COLO668 (cell line): ENCODE results near the gene KDSR.

ENCODE experiments used
- DNase-seq: peaks from one replicate; lab custom pipeline; 2025; ENCODE audit not compliant: unreplicated experiment; lab: John Stamatoyannopoulos, UW

Gene KDSR

DNA sequence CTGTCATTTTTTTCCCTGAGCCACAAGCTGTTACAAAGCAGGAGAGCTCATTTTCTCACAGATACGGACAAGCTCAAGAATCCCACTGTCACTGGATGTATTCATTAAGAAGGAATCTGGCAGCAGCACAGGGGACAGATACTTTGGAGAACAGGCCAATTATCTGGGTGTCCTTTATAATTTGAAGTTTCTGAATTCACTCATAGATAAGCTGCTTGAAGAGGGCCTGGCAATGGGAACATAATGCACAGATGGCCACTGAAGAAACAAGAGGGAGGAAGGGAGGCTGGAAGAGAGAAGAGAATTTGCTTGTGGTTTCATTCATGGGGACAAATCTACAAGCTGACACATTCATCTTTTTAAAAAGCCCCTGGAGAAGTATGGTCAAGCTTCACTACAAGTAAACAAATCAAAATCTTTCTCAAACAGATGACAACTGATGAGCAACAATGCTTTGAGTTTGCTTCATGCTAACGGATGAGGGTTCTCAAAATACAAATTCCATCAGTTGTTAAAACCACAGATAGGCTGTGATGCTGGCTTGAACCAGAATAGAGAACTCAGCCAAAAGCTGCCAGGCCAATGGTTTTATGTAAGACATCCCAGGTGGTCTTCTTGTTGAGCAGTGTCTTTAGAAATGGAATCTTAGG lies 59.3 kb downstream of the KDSR start:
- DNase-seq, result no peak

DNA sequence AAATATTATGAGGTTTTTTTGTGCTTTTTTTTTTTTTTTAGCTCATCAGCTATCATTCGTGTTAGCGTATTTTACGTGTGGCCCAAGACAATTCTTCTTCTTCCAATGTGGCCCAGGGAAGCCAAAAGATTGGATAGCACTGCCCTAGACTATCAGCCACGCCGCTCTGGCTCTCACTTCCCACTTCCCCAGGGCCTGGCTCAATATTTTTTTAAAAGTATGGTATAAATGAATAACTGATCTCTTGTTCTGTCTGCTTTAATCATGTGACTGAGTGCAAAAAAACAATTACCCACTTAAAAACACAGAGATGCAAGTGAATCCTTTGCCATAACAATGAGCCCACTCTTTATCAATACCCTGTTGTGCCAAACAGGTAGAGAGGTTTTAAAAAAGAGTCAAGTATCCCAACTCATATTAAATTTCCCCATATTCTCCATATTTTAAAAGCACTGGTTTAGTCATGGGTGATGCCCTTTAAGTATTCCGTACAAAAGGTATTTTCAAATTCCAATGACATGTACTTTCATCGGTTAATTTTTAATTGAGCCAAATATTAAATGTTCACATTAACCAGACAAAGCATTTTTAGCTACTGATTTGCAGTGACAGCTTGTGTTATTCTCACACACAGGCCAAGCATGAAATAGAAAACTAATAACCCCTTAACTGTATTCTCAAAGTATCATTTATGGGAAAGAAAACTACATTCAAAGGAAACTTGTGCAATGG lies 60.0 kb downstream of the KDSR start:
- DNase-seq, result no peak

DNA sequence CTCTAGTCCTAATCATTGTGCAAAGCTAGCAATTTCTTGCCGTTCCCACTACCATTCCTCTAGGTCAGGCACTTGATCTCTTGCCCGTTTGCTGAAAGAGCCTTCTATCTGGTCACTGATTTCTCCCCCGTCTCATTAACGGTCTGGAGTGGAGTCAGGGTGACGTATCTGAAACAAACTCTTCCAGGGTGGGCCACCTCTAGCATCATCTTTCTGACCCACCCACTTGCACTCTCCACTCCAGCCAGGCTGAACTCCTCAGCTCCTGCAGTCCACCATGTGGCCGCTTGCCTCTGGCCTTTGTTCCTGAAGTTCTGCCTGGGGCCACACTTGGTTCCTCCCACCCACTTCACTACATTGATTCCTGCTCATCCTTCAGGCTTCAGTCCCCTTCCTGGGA lies 60.8 kb downstream of the KDSR start:
- no peak for DNase-seq

DNA sequence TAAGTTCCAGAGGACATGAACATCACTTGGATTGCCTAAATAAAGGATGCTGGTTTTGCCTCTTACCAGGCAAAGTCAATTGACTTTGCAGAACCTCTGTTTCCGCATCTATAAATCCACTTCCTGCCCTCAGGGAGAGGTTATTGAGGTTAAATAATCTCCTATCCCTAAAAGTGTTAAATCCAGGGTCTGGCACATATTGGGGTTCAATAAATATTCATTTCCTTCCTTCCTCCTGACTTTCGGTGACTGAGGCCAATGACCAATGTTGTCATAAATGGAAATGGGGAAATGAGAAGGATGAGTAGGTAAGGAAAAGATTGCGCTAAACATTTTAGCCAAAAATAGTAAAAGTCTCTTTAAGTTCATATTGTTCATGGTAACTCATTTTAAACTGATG lies 63.5 kb downstream of the KDSR start:
- DNase-seq, result no peak

DNA sequence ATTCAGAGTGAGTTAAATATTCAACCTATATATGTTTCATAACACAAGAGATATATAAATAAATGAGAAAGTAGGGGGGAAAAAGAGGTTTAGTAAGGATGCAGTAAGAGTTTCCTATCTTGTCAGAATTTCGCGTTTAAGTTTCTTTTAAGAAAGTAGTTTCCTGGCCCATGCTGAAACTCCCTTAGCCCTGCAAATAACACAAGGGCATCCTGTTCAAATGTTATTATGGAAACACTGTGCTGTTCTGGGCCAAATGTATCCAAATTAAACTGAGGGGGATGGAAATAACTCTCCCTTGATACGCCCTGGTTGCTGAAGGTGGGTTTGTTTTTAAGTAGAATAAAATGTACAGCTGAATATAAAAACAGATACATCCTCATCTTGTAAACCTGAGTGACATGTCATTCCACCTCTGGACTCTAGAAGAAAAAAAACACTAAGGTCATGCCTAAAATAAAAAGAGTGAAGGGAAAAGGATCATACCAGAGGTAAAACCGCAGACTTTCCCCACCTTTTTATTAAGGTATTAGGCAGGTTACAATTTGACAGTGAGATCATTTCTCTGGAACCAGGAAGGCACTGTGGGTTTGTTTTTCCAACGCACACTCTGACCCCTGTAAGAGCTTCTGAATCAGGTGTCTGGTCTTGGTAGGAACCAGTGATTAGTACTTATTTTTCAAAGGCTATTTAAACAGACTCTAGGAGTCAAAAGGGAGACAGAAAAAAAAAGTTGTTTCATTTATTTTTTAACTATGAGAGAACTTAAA lies 64.2 kb downstream of the KDSR start:
- DNase-seq, result no peak

DNA sequence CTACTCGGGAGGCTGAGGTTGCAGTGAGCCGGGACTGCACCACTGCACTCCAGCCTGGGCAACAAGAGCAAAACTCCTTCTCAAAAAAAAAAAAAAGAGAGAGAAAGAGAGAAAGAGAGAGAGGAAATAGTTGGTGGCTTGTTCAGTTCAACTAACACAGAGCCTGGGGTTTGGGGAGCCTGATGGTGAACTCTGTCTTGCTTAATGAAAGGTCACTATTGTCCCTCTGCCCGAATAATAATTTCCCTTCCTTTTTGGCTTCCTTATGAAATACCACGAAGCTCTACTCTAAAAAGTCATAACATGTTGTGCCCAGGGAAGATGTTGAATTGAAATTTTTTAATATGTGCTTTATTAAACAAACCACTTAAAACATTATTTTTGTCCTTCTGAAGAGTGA lies 64.8 kb downstream of the KDSR start:
- DNase-seq, result no peak

DNA sequence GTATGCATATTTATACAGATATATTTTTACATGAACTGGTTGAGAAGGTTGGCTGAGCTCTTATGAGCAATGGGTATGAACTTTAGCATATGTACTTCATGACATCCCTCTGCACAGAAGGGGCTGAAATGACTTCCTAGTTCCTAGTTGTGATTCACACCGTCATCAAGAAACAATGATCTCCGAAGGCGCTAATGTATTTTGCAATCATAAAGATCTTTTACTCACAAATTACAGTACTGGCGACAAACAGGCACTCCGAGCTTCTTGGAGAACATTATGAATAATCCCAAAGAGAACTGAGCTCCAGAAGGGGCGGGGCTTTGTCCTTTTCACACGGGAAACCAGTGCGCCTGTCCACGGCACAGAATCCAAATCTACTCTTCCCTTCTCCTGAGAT lies 65.6 kb downstream of the KDSR start:
- no peak for DNase-seq

DNA sequence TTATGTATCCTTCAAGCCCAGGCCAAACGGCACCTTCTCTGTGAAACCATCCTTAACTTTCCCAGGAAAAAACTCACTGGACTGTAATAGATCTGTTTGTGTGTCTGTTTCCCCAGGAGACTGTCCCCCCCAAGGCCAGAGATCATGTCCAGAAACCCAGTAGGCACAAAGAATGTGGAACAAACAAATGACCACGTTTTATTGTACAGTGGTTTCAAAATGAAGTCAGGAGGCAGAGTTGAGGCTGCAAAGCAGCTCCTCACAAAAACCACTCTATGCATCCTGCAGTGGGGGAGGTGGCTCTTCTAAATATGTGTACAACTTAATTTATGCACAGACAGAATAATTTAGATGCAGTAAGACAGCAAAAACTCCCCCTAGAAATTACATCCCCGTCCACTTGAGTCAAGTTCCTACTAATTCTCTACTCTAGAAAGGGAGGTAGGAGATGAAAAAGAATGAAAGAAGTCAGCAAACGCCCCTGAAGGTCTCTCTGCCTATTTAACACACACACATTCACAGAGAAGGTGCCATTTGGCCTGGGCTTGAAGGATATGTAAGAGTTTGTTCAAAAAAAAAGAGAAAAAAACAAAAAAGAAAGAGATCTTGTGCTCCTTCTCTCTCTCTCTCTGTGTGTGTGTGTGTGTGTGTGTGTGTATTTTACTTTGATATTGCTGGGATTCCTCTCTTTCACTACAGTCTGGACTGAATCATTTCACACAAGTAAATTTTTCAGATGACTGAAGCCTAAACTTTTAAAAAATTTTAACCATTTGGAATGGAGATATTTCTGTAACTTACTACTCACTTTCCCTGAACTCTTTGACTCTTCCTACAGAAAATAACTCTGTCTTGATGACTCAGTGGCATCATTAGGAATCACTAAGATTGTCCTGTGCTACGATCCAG lies 66.9 kb downstream of the KDSR start:
- no peak for DNase-seq

DNA sequence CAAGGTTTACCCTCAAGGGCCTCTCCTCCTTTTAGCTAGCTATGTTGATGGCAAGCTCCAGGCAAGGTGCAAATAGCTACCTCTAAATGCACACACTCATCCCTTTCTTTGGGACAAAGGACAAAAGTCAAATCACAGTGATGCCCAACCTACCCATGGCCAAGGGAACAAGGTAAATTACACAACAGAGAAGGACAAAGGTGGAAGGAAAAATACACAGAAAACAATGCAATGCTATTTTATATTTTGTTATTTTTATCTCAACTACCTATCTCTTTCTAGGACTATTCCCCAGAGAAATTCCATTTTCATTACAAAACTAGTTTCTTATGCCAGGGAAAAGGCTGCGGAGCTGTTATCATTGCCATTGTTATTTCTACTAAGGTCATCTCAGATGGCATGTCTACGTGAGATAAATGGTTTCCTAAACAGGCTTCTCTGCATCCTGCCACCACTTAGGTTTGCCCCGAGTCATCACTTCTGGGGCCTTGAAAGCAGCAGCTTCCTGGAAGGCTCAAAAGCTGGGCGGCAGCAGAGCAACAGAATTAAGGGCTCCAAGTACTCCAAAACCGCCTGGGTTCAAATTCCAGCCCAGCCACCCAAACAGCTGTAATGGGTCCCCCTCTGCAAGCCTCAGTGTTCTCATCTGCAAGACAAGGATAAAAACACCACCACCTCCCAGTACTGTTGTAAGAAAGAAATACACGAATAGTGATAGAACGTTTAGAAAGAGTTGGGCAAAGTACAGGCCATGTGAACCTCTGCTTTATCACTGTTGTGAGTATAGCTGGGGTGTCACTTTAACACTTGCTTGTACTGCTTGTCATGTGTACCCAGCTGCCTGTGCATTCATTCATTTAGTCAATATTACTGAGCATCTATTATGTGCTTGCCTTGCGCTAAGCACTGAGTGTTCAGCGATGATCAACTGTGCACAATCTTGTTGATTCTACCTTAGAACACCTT lies 68.3 kb downstream of the KDSR start:
- no peak for DNase-seq

DNA sequence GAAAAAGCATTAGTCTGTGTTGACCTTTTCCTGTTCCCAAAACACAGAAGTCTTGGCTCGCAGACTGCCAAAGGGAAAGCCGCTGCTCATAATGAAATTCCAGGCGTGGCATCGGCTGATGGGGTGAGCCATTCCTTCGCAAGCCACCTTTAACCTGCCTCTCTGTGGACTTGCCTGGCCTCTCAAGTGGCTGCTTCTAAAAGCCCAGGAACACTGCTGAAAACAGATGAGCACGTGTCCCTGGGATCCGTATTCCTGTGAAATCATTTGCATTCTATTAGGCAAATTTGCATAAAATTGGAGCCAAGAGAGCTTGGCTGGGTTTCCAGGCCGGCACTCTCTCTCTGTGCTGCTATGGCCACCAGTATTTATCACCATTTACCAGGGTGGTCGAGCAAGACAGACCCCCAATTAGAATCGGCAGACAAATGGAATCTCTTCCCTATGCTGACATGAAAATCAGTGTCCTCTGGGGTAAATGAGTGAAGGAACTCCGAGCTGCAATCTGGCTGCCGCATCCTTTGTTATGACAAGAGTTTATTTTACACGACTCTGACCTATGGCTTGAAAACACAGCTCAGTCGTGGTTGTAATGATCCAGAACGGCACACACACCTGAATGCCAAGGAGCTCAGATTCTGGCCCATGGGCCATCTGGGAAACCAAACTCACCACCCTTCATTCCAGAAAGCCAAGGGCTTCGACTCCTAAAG lies 69.2 kb downstream of the KDSR start:
- no peak for DNase-seq

DNA sequence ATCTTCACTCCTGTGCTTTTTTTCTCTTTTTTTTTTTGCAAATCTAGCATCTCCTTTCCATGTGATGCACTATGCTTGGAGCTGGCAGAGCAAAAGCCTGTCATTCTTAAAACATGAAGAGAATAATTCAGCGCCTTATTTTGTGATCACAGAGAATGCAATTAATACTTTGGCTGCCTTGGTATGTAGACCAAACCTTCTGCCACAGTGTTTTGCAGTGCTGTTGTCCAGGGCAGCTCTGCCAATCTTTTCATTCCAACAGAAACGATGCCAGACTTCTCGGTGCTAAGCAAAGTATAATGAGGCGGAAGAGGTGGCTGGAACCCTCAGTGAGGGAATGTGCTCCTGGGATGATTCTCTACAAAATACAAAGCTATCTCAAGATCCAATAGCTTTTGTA lies 73.1 kb downstream of the KDSR start:
- DNase-seq, result no peak

DNA sequence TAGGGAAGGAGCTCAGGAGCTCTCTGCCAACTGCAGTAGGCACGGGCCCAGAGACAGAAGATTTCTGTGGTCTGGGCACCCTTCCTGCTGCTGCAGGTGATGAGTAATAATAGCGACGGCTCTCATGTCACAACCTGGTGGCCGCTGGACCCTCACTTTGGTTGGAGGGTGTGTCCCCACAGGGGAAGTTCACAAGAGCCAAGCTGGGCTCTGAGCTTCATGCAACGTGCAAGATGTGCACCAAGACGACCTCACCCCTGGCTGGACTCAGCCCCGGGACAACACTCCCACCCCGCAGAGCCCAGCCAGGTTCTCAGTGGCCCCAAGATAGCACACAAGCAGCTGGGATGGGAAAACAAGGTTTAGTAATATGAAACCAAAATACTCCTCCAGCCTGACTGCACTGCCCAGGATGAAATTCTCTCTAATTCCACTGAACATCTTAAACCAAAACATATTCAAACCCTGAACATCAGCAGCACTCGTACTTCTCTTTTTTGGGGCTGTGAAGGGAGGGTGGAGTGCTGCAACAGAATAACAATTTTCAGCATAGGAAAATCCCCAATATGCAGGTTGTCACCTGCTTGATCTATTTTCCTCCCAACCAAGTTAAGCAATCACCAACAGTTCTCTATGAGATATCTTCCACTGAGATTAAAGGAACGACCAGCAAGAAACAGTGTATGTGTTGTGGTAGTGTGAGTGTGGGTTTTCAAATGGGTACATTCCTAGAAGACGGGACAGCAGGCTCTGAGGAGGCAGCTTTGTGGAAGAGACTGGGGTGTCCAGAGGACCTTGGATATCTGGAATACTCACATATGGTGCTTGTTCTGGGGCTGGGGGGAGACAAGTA lies 73.9 kb downstream of the KDSR start:
- DNase-seq, result no peak

DNA sequence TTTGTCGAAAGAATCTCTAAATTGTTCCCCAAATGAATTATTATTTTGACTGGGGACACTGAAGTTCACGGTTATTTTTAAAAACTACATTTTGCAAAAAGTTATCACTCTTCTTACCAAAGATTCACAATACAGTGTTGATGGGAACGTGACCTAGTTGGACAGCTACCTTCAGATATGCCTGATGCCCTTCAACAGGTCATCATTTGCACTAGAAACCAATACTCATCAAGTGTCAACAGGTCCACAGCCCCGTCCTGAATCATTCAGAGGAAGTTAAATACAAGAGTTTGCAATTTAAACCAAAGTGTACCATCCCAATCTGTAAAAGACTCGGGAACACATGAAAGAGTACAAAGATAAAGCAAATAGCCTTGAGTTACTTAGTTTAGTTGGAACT lies 75.7 kb downstream of the KDSR start:
- DNase-seq, result no peak

DNA sequence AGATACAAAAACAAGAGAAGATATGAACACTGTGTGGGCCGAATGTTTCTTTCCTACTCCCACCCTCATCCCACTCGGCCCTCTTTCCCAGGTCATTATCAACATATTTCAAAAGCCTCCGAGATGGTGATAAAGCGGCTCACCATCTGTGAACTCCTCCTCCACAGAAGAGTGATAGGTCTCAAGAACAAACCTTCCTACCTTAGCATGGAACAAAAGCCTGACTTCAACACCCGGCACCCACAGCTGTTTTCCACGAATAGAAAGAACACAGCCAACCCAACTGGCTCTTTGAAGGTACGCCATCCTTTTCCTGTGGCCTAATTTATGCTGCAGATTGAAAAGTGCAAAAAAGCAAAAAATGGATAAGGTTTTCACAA lies 76.2 kb downstream of the KDSR start:
- DNase-seq, result no peak

DNA sequence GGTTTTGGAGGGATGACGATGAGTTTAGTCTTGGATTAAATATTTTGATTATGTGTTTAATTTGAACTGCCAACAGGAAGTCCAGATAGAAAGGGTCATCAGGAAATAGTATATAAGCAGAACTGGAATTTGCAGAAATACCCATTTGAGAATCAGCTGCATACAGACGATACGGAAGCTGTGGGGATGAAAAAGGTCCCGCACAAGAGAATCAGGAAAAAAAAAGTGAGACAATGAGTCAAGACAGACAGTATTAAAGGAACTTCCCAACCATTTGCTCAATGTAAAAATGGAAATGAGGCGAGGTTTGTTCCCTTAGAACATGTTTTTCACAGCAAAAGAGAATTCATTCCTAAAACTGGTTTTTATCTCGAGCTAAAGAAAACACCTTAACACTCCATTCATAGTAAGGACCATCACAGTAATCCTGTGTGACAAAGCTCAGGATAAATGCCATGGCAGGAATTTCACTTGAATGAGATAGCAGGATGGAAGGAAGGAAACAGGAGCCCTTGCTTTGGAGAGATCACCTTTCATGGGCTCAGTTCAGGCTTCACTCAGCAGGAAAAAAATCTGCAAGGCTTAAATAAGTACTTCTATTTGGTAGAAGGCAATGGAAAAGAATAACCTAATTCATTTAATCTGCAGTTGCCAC lies 76.7 kb downstream of the KDSR start:
- DNase-seq, result no peak

DNA sequence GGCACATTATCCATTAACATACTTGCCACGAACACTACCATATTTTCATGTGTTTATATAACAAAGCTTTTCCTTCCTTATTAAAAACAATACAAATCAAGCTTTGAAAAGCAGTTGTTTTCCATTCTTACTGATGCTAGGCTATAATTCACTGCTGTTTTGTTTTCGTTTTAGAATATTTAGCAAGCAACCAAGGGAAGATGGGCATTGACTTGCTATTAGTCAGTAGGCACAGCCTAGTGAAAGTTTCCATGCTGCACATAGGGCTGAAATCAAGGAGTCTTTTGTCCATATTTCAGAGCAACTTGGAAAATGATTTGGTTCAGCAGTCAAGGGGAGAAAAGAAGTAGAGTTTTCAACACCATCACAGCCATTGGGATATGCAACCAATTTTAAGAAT lies 78.7 kb downstream of the KDSR start:
- DNase-seq, result no peak

DNA sequence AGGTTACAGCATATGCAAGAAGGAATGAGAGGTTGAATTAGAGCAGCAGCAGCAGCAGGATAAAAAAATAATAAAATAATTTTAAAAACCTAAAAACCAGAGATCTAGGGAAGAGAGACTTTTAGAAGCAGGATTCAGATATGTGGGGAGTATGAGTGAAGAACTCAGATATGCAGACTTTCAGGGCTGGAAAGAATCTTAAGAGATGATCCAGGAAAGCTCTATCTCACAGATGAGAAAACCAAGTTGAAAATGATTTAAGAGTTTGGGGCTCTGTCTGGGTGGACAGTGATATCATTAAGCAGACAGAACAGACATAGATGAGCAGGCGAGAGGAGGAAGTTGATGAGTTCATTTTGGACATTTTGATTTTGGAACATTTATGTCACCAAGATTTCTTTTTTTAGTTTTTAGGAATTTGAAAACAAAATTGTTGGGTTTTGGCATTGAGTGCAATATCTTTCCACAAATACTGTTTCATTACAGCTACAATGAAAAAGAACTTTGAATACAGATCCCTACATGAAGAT lies 79.2 kb downstream of the KDSR start:
- no peak for DNase-seq

DNA sequence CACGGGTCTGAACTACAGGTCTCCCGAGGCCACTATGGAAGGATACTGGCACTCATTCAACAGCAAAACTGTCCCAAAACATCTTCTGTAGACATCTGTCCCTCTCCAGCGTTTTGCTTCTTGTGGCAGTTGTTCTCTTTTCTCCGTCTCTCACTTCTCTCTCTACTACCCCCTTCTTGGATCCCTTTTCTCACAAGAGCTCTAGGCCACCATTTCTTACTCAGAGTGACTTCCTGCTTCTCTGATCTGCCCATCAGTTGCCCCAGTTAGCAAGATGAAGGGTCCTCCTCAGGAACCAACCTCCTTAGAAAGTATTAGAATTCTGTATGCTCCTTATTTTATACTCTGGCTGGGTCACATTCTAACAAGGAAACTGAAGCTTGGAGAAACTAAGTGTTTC lies 80.1 kb downstream of the KDSR start:
- no peak for DNase-seq
